Measurements from ENCODE around the gene LYZL1.
A peak's percentile ranks its signal among the peaks of the same experiment; 100 is the strongest.
"Not testable (repeated sequence)": the region's sequence is repeated elsewhere in the genome, so short reads cannot be mapped to it uniquely, and the experiment has no call there.

Gene LYZL1

DNA sequence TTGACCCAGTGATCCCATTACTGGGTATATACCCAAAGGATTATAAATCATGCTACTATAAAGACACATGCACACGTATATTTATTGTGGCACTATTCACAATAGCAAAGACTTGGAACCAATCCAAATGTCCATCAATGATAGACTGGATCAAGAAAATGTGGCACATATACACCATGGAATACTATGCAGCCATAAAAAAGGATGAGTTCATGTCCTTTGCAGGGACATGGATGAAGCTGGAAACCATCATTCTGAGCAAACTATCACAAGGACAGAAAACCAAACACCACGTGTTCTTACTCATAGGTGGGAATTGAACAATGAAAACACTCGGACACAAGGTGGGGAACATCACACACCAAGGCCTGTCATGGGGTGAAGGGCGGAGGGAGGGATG lies 48.7 kb downstream of the LYZL1 start:
- not testable (repeated sequence) for DNase-seq

DNA sequence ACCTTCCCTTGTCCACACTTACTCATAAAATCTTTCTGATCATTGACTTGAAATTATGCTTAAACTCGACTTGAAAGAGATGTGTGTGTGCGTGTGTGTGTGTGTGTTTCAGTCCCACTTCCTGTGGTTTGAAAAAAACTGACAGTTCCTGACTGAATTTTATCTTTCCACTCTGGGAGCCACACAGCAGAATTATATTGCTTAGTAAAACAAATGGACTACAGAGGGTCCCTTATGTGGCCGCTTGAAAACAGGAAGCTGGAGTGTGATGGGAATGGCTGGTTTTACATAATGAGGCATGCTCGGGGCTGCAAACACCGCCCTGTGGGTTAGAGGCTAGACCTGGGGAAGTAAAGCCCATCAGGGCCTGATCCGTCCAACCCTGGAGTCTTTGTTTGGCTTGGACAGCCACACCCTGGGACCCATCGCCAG lies 54.8 kb downstream of the LYZL1 start:
- DNase-seq: no peak

GRCh38 chr10:29344073-29344820 lies 55.4 kb downstream of the LYZL1 start:
- DNase-seq: peak; percentile 64

GRCh38 chr10:29345144-29345909 lies 56.5 kb downstream of the LYZL1 start:
- no peak for DNase-seq

DNA sequence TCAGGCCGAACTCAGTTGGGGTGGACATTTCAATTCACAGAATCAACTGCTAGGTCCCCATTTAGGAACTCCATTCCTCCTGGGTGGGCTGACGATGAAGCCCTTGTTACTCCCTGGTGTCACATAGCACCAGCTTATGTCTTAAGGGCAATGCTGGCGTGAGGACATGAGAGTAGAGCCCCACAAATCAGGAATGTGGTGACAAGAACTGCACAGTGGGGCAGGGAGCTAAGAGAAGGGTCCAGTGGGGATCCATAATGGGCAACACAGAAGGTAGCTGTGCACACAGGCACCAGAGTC lies 57.0 kb downstream of the LYZL1 start:
- no peak for DNase-seq

DNA sequence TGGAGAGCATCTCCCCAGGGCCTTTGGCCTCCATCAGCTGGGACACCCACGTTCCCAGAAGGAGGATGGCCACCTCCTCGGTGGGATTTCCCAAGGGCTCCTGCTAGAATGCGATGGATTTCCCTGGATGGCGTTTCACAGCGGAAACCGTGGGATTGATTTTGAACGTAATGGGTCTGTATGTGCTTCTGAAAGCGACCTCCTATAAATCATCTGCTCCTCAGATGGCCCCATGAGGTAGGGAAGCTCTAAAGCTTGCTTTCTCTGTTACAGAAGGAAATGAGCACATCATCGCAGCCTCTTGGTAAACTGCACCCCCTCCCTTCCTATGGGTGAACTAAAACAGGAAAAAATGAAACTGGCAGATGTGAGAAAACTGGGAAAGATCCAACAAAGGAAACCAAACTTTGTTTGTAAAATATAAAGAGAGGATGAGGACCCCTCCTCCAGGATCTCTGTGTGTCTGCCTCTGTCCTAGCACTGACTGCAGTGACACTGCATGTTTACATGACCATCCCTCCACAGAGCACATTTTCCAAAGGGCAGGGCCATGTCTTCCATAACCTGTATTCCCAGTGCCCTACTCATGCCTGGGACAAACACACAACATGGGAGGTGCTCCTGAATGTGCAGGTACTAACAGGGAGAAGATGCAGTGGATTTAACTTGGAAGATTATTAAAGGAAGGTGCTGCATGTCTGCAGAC lies 57.6 kb downstream of the LYZL1 start:
- DNase-seq: no peak

DNA sequence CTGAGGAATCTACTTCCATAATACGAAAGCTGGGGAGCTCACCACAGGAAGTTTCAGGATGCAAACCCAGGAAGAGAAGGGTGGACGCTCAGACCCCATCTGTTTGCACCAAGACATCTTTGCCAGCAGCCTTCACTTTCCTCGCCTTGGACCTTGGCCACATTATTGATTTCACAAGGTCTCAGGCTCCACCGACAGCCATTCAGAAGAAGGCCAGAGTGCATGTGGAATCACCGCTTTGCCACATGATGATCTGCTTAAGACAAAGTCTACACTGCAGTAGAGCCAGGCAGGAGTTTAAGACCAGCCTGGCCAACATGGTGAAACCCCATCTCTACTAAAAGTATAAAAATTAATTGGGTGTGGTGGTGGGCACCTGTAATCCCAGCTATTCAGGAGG lies 60.0 kb downstream of the LYZL1 start:
- no peak for DNase-seq

DNA sequence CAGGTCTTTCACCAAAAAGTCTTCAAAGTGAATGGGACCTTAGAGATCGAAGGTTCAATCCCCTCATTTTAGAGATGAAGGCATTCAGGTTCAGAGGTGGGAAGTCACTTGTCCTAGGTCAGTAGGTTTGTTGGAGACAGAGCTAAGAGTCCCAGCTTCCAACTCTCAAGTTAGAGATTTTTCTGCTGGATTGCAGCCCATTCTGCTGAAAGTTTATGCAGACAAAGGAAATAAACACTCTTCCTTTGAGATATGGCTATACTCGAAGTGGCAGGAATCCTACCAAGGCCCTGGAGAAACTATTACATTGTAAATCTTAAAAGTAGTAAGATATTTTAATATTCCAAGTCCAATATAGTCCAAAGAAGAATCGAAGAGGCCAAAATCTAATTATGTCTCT lies 64.4 kb downstream of the LYZL1 start:
- DNase-seq: no peak

GRCh38 chr10:29353887-29354561 lies 65.2 kb downstream of the LYZL1 start:
- DNase-seq: no peak

- DNase-seq: no peak
These were observed 66.6 kb downstream of the LYZL1 start for GRCh38 chr10:29355411-29355991.

DNA sequence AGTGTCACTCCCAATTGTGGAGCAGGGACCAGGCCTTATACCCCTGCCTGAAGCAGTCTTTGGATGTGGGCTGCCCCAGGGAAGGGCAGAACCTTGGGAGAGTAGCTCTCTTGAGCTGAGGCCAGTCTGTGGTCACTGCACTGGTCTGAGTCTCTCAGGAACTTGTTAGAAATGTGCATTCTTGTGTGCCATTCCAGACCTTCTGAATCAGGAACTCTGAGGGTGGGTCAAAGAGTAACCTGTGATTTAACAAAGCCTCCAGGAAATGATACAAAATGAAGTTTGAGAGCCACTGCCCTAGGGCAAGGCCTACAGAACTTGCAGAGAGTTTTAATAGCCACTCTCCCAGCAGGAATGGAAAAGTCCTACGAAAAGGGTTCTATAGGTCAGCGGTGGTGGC lies 68.1 kb downstream of the LYZL1 start:
- no peak for DNase-seq

GRCh38 chr10:29358010-29358616 lies 69.2 kb downstream of the LYZL1 start:
- no peak for DNase-seq

GRCh38 chr10:29360215-29360853 lies 71.5 kb downstream of the LYZL1 start:
- DNase-seq: not testable (repeated sequence)

Data from right forelimb (tissue), 1 donor.